Measurements from ENCODE around the gene CMTM4. TPM values are rescaled to one million over a fixed set of nuclear protein-coding genes. Genes with fewer than 3 reads are reported as not detected.

Gene CMTM4
- total RNA-seq, 2 experiments from 2014 or later: 4.6 to 4.7 TPM

DNA sequence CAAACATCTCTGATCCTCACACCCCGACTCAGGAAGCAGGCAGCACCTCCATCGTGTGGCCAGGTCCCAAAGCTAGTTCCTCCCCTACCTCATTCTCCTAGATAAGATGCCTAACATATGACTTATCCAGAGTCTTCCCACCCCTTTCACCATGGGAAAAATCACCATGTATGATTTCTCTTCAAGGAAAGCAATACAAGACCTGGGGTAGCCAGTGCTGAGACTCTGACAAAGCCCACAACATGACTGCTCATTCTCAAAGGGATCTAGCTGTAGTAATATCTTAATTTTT is 45.1 kb downstream of the CMTM4 start:
- intact Hi-C loops (cut with micrococcal nuclease): loop anchor here (1.0 to 5.0 kb wide), 6 partner anchors 43 to 243 kb away; partner anchors contain the start of gene DYNC1LI2

DNA sequence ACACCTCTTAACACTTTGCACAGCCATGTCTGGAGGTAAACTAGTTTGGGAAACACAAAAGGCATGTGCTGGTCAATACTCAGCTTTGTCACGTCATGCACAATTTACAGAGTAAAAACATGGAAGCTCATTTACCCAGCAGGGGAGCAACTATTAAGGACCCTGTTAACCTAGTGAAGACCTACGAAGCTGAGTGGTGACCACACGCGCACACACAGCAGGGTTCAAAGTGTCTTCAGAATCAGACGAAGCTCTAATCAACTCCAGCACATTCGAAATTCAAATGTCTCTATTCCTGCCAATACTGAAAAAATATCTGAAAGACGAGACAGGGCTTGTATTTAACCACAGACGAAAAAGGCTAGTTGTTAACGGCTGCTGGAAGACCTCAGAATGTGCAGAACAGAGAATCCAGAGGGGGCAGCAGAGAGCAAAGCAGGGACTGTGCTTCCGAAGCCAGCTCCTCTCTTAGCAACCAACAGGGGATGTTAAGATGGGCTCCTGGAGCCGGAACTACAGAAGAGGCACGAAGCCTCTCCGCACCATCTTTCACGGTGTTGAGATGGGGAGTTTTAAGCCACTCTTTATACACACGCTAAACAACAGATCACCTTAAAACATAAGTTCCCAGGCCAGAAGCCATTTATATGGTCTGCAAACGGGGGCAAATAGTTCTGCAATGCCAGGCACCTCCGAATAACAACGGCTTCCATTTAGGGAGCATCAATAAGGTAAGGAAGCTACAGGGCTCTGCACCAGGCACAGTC is 45.7 kb downstream of the CMTM4 start:
- no peaks in the 10 kb centered on the region for H3K9me3 Mint-ChIP-seq
- intact Hi-C loops (cut with micrococcal nuclease): loop anchor here (1.0 to 5.0 kb wide), 6 partner anchors 43 to 242 kb away; partner anchors contain the start of gene DYNC1LI2
- peaks cover 13% of the 10 kb centered on the region for H3K4me1 Mint-ChIP-seq (ENCODE audit: low read depth)
- no peak overlapping the region for H3K27ac Mint-ChIP-seq
- H3K4me3 Mint-ChIP-seq: peak overlapping the region; percentile 68
- H3K27me3 Mint-ChIP-seq (ENCODE audit: low read depth): no peaks in the 10 kb centered on the region
- CTCF ChIA-PET: interaction anchor here (0.6 to 2.5 kb wide), 46 partner anchors 10 to 245 kb away, joined by 3 to 41 read pairs (median 4); partner anchors contain the start of genes CMTM4, DYNC1LI2 and NAE1
- DNase-seq: peak; percentile 93
- no peaks in the 10 kb centered on the region for H3K36me3 Mint-ChIP-seq (ENCODE audit: low read depth)

More for the DNA sequence above, 45.1 kb downstream of the CMTM4 start:
- H3K9me3 Mint-ChIP-seq: no peaks in the 10 kb centered on the region
- H3K27me3 Mint-ChIP-seq (ENCODE audit: low read depth): no peaks in the 10 kb centered on the region
- no peak overlapping the region for H3K27ac Mint-ChIP-seq
- peaks cover 13% of the 10 kb centered on the region for H3K4me1 Mint-ChIP-seq (ENCODE audit: low read depth)
- no peaks in the 10 kb centered on the region for H3K36me3 Mint-ChIP-seq (ENCODE audit: low read depth)
- DNase-seq: no peak
- peak overlapping the region; percentile 68 for H3K4me3 Mint-ChIP-seq
- CTCF ChIA-PET: interaction anchor here (0.7 to 2.5 kb wide), 39 partner anchors 10 to 246 kb away, joined by 3 to 41 read pairs (median 5); partner anchors contain the start of genes CMTM4, DYNC1LI2 and NAE1

DNA sequence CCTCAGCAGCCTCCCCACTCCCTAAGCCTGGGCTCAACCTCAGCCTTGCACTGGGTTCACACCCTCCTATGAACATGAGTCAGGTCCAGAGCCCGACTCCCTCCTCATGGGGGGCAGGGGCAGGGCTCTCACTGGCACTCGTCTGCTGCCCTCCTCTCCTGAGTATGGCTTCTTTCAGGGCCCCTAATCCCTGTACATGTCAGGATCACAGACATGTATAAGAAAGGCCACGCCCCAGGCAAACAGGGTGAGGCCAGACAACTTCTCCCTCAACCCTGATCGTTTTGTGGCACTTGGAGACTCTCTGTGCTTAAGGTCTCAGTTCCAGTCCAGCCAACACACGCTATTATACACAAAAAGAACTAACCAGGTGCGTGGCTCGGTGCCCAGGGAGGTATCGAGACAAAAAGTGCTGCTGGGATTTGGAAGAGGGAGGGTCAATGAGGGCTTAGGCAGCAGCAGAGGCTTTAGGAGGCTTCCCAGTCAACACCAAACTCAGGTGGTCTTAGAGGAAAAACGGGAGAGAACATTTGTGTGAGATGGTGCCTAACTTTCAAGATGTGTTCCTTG is 46.8 kb downstream of the CMTM4 start:
- CTCF ChIA-PET: interaction anchor here (0.8 to 2.5 kb wide), 11 partner anchors 12 to 243 kb away, joined by 3 to 41 read pairs (median 6); partner anchors contain the start of genes CMTM4 and NAE1
- Mint-ChIP-seq H3K4me1 (ENCODE audit: low read depth) (peaks cover 13% of the 10 kb centered on the region), H3K9me3 (no peaks in the 10 kb centered on the region), H3K4me3 (no peak overlapping the region), H3K27ac (no peak overlapping the region), H3K27me3 (ENCODE audit: low read depth) (no peaks in the 10 kb centered on the region), H3K36me3 (ENCODE audit: low read depth) (no peaks in the 10 kb centered on the region)
- DNase-seq: no peak
- intact Hi-C loops (cut with micrococcal nuclease): loop anchor here (2.0 to 5.0 kb wide), 3 partner anchors 87 to 241 kb away; no protein-coding TSS in a partner anchor

DNA sequence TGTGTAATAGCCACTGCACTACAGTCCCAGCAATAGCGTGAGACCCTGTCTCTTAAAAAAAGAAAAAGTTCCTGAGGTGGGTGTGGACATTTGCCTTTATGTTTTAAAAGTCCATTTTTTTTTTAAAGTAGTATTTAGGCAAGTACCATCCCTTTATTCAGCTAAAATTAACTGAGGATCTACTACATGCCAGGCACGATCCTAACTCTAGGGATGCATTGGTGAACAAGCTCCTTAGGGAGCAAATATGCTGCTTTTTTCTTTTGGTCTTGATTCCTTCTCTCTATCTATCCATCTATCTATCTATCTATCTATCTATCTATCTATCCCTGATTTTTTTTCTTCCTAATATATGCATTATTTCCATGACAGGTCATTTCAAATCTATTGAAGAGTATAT is 47.4 kb downstream of the CMTM4 start:
- peaks cover 13% of the 10 kb centered on the region for H3K4me1 Mint-ChIP-seq (ENCODE audit: low read depth)
- H3K27me3 Mint-ChIP-seq (ENCODE audit: low read depth): no peaks in the 10 kb centered on the region
- CTCF ChIA-PET: interaction anchor here (0.8 to 1.4 kb wide), 3 partner anchors 11 to 242 kb away, joined by 3 read pairs; no protein-coding TSS in a partner anchor
- intact Hi-C loops (cut with micrococcal nuclease): no loop called here
- H3K4me3 Mint-ChIP-seq: no peak overlapping the region
- H3K27ac Mint-ChIP-seq: no peak overlapping the region
- no peaks in the 10 kb centered on the region for H3K9me3 Mint-ChIP-seq
- no peak for DNase-seq
- H3K36me3 Mint-ChIP-seq (ENCODE audit: low read depth): no peaks in the 10 kb centered on the region

DNA sequence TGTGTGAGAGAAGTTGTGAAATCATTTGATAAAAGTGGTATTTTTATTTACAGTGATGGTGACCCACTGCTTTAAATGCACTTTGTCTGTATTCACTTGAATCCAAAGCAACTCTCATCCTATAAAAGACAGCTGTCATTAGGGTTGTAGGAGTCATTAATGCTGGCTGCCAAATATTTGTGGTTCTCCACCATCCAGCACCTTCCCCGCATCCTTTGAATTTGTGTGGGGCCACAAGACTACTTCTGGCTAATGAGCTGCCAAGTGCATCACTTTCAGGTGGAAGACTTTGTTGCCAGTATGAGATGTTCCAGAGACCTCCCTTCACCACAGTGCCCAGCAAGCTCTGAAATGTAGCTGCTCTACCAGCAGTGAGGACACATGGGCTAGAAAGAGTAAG is 48.7 kb downstream of the CMTM4 start:
- Mint-ChIP-seq H3K36me3 (ENCODE audit: low read depth) (no peaks in the 10 kb centered on the region), H3K4me3 (no peak overlapping the region), H3K27me3 (ENCODE audit: low read depth) (no peaks in the 10 kb centered on the region)

DNA sequence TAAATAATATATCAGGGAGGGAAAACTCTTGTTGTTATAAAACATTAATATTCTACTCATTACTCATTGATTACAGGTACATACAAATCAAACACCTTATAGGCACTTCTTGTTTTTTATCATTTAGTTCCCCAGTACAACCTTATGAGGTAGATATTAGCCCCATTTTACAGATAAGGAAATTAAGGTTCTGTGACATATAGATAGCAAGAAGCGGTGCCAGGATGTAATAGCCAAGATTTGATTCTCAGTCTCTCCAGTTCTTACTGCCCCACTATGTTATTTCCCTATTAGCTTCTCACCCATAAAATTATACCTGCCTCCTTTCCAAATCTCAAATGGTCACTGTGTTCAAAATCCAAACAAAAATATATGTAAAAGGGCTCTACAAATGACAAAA is 55.2 kb downstream of the CMTM4 start:
- CTCF ChIA-PET: interaction anchor here (2.4 kb wide), 1 partner anchor 10 kb away, joined by 12 read pairs; no protein-coding TSS in a partner anchor
- Mint-ChIP-seq H3K36me3 (ENCODE audit: low read depth) (no peaks in the 10 kb centered on the region), H3K27me3 (ENCODE audit: low read depth) (no peaks in the 10 kb centered on the region), H3K27ac (no peak overlapping the region), H3K9me3 (no peaks in the 10 kb centered on the region), H3K4me1 (ENCODE audit: low read depth) (no peaks in the 10 kb centered on the region), H3K4me3 (no peak overlapping the region)
- no peak for DNase-seq
- intact Hi-C loops (cut with micrococcal nuclease): no loop called here

More for the DNA sequence above, 48.7 kb downstream of the CMTM4 start:
- peaks cover 10% of the 10 kb centered on the region for H3K4me1 Mint-ChIP-seq (ENCODE audit: low read depth)
- H3K27ac Mint-ChIP-seq: no peak overlapping the region
- CTCF ChIA-PET: interaction anchor here (1.0 to 1.4 kb wide), 2 partner anchors 10 to 13 kb away, joined by 3 to 4 read pairs; no protein-coding TSS in a partner anchor
- H3K9me3 Mint-ChIP-seq: no peaks in the 10 kb centered on the region
- intact Hi-C loops (cut with micrococcal nuclease): no loop called here
- no peak for DNase-seq

DNA sequence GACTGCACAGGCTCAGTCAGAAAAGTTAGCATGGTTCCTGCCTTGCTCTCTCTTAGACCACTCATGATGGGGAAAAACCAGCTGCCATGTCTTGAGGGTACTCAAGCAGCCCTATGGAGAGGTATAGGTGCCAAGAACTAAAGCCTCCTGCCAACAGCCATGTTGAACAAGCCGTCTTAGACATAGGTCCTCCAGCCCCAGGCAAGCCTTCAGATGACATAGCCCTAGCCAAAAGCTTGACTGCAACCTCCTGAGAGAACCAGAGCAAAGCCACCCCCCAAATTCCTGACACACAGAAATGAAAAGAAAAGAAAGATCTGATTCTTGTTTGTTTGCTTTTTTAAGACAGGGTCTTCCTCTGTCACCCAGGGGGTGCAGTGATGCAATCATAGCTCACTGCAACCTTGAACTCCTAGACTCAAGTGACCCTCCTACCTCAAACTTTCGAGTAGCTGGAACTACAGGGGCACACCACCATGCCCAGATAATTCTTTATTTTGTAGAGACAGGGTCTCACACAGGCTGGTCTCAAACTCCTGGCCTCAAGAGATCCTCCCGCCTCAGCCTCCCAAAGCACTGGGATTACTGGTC is 55.7 kb downstream of the CMTM4 start:
- no peak for DNase-seq
- intact Hi-C loops (cut with micrococcal nuclease): no loop called here
- Mint-ChIP-seq H3K9me3 (no peaks in the 10 kb centered on the region), H3K27me3 (ENCODE audit: low read depth) (no peaks in the 10 kb centered on the region), H3K4me1 (ENCODE audit: low read depth) (no peaks in the 10 kb centered on the region), H3K27ac (no peak overlapping the region), H3K4me3 (no peak overlapping the region), H3K36me3 (ENCODE audit: low read depth) (no peaks in the 10 kb centered on the region)
- CTCF ChIA-PET: interaction anchor here (2.4 kb wide), 1 partner anchor 10 kb away, joined by 12 read pairs; no protein-coding TSS in a partner anchor

DNA sequence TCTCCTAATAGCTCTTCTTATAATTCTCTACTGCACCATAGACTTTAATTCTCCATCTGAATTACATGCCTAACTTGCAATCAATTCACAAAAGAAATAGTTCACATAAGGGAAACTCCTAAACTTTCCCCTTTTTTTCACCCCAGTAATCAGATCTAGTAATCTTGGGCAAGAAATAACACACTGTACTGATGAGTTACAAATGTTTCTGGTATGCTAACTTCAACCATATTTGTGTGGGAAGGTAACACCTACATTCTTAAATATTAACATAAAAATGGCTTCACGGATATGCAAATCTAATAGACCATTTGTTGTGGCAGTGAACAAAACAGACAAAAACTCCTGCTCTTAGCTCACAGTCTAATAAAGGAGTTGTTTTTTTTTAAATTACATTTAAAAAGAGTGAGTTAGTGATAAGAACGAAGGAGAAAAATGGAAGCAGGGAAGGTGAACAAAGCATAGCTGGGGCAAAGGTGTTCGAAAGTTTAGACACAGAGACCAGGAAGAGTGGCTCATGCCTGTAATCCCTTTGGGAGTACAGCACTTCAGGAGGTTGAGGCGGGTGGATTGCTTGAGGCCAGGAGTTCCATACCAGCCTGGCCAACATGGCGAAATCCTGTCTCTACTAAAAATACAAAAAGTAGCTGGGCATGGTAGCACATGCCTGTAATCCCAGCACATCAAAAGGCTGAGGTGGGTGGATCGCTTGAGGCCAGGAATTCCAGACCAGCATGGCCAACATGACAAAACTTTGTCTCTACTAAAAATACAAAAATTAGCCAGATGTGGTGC is 57.3 kb downstream of the CMTM4 start:
- no peaks in the 10 kb centered on the region for H3K9me3 Mint-ChIP-seq
- H3K27me3 Mint-ChIP-seq (ENCODE audit: low read depth): no peaks in the 10 kb centered on the region
- no peak for DNase-seq
- no peak overlapping the region for H3K4me3 Mint-ChIP-seq
- no peaks in the 10 kb centered on the region for H3K36me3 Mint-ChIP-seq (ENCODE audit: low read depth)
- CTCF ChIA-PET: interaction anchor here (0.6 to 2.4 kb wide), 4 partner anchors 12 to 280 kb away, joined by 3 to 12 read pairs (median 5); no protein-coding TSS in a partner anchor
- no peak overlapping the region for H3K27ac Mint-ChIP-seq
- intact Hi-C loops (cut with micrococcal nuclease): no loop called here
- H3K4me1 Mint-ChIP-seq (ENCODE audit: low read depth): no peaks in the 10 kb centered on the region

DNA sequence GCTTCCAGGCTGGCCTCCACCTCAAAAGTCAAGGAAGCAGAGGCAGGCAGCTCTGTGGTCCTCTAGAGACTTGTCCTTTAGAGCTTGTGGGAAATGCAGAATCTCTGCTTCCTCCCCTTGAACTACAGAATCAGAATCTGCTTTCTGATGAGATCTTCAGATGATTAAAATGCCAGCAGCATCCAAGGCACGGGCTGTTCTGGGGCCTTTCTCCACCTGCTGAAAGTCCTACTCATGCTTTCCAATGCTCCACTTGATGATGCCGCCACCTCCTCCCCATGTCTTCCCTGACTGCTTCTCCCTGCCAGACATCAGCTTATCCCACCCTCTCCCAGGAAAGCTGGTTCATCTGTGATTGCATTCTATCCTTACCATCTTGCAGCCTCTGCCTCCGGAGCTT is 58.7 kb downstream of the CMTM4 start:
- no peaks in the 10 kb centered on the region for H3K27me3 Mint-ChIP-seq (ENCODE audit: low read depth)
- intact Hi-C loops (cut with micrococcal nuclease): no loop called here
- no peak overlapping the region for H3K27ac Mint-ChIP-seq
- H3K4me1 Mint-ChIP-seq (ENCODE audit: low read depth): no peaks in the 10 kb centered on the region
- no peaks in the 10 kb centered on the region for H3K9me3 Mint-ChIP-seq
- no peak for DNase-seq
- no peak overlapping the region for H3K4me3 Mint-ChIP-seq
- CTCF ChIA-PET: interaction anchor here (0.7 kb wide), 1 partner anchor 11 kb away, joined by 3 read pairs; no protein-coding TSS in a partner anchor
- H3K36me3 Mint-ChIP-seq (ENCODE audit: low read depth): peaks cover 2% of the 10 kb centered on the region

DNA sequence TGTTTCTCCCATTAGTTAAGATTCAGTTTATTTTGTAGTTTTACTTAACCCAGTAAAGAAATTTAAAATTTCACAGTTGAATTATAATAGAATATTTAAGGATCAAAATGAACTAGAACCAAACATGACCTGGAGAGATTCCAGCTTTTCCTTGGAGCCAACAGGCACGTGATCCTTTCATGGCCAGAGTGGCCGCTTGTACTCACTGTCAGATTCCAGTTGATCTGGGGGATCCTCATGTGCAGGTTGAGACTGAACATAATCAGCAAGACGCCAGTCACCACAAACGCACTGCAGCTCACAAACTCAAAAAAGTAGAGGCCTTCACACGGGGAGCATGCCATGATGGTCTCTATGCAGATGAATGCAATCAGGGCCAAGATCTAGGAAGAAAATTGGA is 60.3 kb downstream of the CMTM4 start:
- Mint-ChIP-seq H3K27ac (no peak overlapping the region), H3K27me3 (ENCODE audit: low read depth) (no peaks in the 10 kb centered on the region), H3K4me3 (no peak overlapping the region), H3K36me3 (ENCODE audit: low read depth) (peaks cover 2% of the 10 kb centered on the region), H3K9me3 (no peaks in the 10 kb centered on the region), H3K4me1 (ENCODE audit: low read depth) (no peaks in the 10 kb centered on the region)
- no peak for DNase-seq
- intact Hi-C loops (cut with micrococcal nuclease): no loop called here
- CTCF ChIA-PET: interaction anchor here (1.4 to 1.6 kb wide), 2 partner anchors 28 to 116 kb away, joined by 3 read pairs; partner anchors contain the start of gene DYNC1LI2

DNA sequence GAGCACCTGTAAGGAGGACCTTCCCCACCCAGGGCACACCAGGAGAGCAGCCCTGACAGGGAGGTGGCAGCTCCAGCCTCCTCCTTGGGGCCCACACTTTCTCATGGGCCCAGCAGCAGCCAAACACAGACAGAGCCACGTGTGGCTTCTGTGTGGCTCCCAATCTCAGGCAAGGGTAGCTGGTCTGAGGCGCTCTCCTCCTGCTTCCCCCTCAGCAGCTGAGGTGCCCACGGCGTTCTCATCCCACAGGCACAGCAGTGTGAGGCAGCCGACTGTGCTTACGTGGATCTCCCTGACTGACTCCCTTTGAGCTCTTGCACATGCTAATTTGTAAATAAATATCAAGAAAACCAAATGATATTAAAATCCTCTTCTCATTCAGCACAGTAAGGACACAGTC is 61.1 kb downstream of the CMTM4 start:
- Mint-ChIP-seq H3K27ac (no peak overlapping the region), H3K4me1 (ENCODE audit: low read depth) (no peaks in the 10 kb centered on the region), H3K36me3 (ENCODE audit: low read depth) (peaks cover 2% of the 10 kb centered on the region), H3K9me3 (no peaks in the 10 kb centered on the region), H3K4me3 (no peak overlapping the region), H3K27me3 (ENCODE audit: low read depth) (no peaks in the 10 kb centered on the region)
- intact Hi-C loops (cut with micrococcal nuclease): no loop called here
- DNase-seq: no peak
- CTCF ChIA-PET: interaction anchor here (1.1 to 1.6 kb wide), 3 partner anchors 15 to 116 kb away, joined by 3 to 4 read pairs (median 3); partner anchors contain the start of gene DYNC1LI2
